Measurements from ENCODE around the gene RAI14. TPM values are rescaled to one million over a fixed set of nuclear protein-coding genes. Genes with fewer than 3 reads are reported as not detected.

RAI14 gene
- total and polyA plus RNA-seq, 4 donors = 16.7 to 91.5 (median 49.3) TPM

GRCh38 chr5:34870382-34870781 is 214.3 kb downstream of the RAI14 start:
- Histone ChIP-seq H3K36me3 (ENCODE audit: control insufficient read depth in 4 of 4, insufficient read depth in 4 of 4, low read length in 4 of 4) (no peaks in the 10 kb centered on the region), H3K27me3 (ENCODE audit: control insufficient read depth in 3 of 3, insufficient read depth in 3 of 3, low read length in 2 of 3) (no peaks in the 10 kb centered on the region), H3K4me1 (ENCODE audit: control insufficient read depth in 5 of 5, insufficient read depth in 5 of 5, low read length in 5 of 5) (no peaks in the 10 kb centered on the region), H3K27ac (ENCODE audit: low read depth in 1 of 2, low read length in 1 of 2) (no peak overlapping the region), H3K9ac (ENCODE audit: insufficient read depth in 1 of 2, low read length in 2 of 2) (no peak overlapping the region), H3K4me3 (no peak overlapping the region), H3K9me3 (ENCODE audit: control insufficient read depth in 4 of 4, insufficient read depth in 3 of 4, low read length in 3 of 4) (peaks cover 0 to 2% (median 0%) of the 10 kb centered on the region in 4 donors)
- WGBS, 2 donors = 92 to 96% methylated on average over 2 of the region's 2 CpGs
- no peak for DNase-seq
- ATAC-seq (ENCODE audit: insufficient read depth, low FRiP score) = no peak
- no peak for TF ChIP-seq CTCF (IDR thresholded peaks at IDR 0.05; ENCODE audit: control extremely low read depth, extremely low read depth)

DNA sequence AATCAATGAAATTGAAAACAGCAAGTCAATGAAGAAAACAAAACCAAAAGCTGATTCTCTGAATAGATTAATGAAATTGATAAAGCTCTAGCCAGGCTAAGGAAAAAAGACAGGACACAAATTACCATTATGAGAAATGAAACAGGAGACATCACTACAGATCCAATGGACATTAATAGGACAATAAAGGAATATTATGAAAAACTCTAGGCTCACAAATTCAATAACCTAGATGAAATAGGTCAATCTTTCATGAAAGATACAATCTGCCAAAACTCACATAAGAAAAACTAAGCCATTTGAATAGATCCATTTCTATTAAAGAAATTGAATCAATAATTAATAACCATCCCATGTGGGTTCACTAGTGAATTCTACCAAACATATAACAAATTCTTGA is 220.1 kb downstream of the RAI14 start:
- Histone ChIP-seq H3K4me3 (no peak overlapping the region), H3K4me1 (ENCODE audit: control insufficient read depth in 5 of 5, insufficient read depth in 5 of 5, low read length in 5 of 5) (no peaks in the 10 kb centered on the region), H3K36me3 (ENCODE audit: control insufficient read depth in 4 of 4, insufficient read depth in 4 of 4, low read length in 4 of 4) (no peaks in the 10 kb centered on the region), H3K27ac (ENCODE audit: low read depth in 1 of 2, low read length in 1 of 2) (no peak overlapping the region), H3K9me3 (ENCODE audit: control insufficient read depth in 4 of 4, insufficient read depth in 3 of 4, low read length in 3 of 4) (peaks cover 0 to 6% (median 0%) of the 10 kb centered on the region in 4 donors), H3K27me3 (ENCODE audit: control insufficient read depth in 3 of 3, insufficient read depth in 3 of 3, low read length in 2 of 3) (no peaks in the 10 kb centered on the region), H3K9ac (ENCODE audit: insufficient read depth in 1 of 2, low read length in 2 of 2) (no peak overlapping the region)
- DNase-seq (no peak), ATAC-seq (ENCODE audit: insufficient read depth, low FRiP score) (no peak)
- no peak for TF ChIP-seq CTCF (IDR thresholded peaks at IDR 0.05; ENCODE audit: control extremely low read depth, extremely low read depth)

DNA sequence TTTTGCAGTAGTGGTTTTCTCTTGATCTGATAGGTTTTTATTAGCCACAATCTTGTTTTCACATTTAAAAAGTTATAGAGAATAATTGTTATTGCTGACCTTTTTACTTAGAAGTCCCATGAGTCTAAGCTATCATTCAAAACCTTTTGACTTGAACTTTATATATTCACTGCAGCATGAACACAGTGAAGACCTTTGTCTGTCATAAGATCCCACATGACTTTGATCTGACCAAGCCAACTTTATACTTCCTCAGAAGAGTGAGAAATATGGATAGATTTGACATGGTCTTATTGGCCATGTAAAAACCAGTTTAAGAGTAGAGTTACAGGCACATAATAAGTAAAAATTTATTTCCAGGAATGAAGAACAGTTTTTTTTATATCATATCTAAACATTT is 225.1 kb downstream of the RAI14 start:
- no peak for TF ChIP-seq CTCF (IDR thresholded peaks at IDR 0.05; ENCODE audit: control extremely low read depth, extremely low read depth)
- H3K4me1 ChIP-seq (ENCODE audit: control insufficient read depth in 5 of 5, insufficient read depth in 5 of 5, low read length in 5 of 5) = no peaks in the 10 kb centered on the region
- H3K4me3 ChIP-seq = no peak overlapping the region
- no peaks in the 10 kb centered on the region for H3K9me3 ChIP-seq (ENCODE audit: control insufficient read depth in 4 of 4, insufficient read depth in 3 of 4, low read length in 3 of 4)
- H3K36me3 ChIP-seq (ENCODE audit: control insufficient read depth in 4 of 4, insufficient read depth in 4 of 4, low read length in 4 of 4) = no peaks in the 10 kb centered on the region
- DNase-seq (no peak), ATAC-seq (ENCODE audit: insufficient read depth, low FRiP score) (no peak)
- H3K27me3 ChIP-seq (ENCODE audit: control insufficient read depth in 3 of 3, insufficient read depth in 3 of 3, low read length in 2 of 3) = no peaks in the 10 kb centered on the region
- no peak overlapping the region for H3K27ac ChIP-seq (ENCODE audit: low read depth in 1 of 2, low read length in 1 of 2)
- H3K9ac ChIP-seq (ENCODE audit: insufficient read depth in 1 of 2, low read length in 2 of 2) = no peak overlapping the region

Other genes with a start within 250 kb of the RAI14 start
- 1 to 10 TPM; 1.6 to 4.4 TPM for gene TTC23L, start 182.8 kb downstream of the RAI14 start, total RNA-seq
- gene TTC23L, start 182.8 kb downstream of the RAI14 start, polyA plus RNA-seq = under 1 TPM; 0.51 to 0.73 TPM

Measured in lung (tissue), 12 donors.